ENCODE results near the gene FAM168A. TPM values are rescaled to one million over a fixed set of nuclear protein-coding genes. Genes with fewer than 3 reads are reported as not detected.
A peak's percentile ranks its signal among the peaks of the same experiment; 100 is the strongest.

Gene FAM168A
- total RNA-seq, 1 experiment from 2014 or later = 25.9 TPM

DNA sequence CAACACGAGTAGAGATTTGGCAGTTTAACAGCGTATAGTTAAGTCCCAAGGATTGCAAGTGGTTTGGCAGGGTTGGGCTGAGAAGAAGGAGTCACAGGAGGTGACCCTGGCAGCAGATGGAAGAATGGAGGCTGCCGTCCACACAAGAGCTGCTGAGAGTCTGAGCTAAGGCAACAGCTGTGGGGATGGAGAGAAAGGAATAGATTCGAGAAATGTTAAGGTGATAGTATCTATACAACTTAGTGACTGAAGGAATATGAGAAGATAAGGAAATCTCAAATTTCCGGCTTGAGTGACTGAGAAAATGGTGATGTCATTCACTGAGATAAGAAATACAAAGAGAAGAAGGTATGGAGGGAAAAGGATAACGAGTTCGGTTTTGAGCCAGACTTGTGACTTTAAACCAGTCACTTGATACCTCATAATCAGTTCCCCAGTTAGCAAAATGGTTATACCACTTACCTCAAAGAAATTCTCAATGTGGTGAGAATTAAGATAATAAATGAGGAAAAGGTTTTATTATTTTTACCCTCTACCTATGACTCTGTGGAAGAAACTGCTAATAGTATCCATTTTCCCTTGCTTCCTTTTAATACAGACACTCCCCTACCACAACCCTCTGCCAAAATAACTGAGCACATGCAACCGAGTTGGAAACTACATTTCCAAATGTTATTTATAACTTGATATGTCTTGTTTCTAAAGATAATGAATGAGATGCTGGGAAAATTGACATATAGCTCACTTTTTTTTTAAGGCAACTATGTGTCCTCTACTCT lies 30.7 kb downstream of the FAM168A start:
- Mint-ChIP-seq H3K4me1 (peaks cover 38% of the 10 kb centered on the region), H3K36me3 (peaks cover 5% of the 10 kb centered on the region; the same call in 1 of the 2 replicates), H3K4me3 (no peak overlapping the region), H3K9me3 (no peaks in the 10 kb centered on the region), H3K27ac (peak overlapping the region; percentile 16; the same call in 1 of the 2 replicates), H3K27me3 (ENCODE audit: low read depth) (no peaks in the 10 kb centered on the region)
- ATAC-seq = no peak
- CTCF ChIA-PET = interaction anchor here (0.9 kb wide), 1 partner anchor 38 kb away, joined by 3 read pairs; no protein-coding TSS in a partner anchor
- POLR2A ChIA-PET = no interaction called here
- no peak for TF ChIP-seq NR2C2 (CRISPR knock-in tag; IDR thresholded peaks at IDR 0.05)
- TF ChIP-seq GRHL2 (CRISPR knock-in tag; IDR thresholded peaks at IDR 0.05; ENCODE audit: insufficient replicate concordance, severe bottlenecking) = no peak
- TF ChIP-seq, protein P1, sequence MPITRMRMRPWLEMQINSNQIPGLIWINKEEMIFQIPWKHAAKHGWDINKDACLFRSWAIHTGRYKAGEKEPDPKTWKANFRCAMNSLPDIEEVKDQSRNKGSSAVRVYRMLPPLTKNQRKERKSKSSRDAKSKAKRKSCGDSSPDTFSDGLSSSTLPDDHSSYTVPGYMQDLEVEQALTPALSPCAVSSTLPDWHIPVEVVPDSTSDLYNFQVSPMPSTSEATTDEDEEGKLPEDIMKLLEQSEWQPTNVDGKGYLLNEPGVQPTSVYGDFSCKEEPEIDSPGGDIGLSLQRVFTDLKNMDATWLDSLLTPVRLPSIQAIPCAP (CRISPR knock-in tag; IDR thresholded peaks at IDR 0.05) = no peak
- TF ChIP-seq ZNF416 (CRISPR knock-in tag; IDR thresholded peaks at IDR 0.05) = no peak
- TF ChIP-seq MYBL2 (CRISPR knock-in tag; IDR thresholded peaks at IDR 0.05) = no peak
- DNase-seq (ENCODE audit: low spot score) = no peak

DNA sequence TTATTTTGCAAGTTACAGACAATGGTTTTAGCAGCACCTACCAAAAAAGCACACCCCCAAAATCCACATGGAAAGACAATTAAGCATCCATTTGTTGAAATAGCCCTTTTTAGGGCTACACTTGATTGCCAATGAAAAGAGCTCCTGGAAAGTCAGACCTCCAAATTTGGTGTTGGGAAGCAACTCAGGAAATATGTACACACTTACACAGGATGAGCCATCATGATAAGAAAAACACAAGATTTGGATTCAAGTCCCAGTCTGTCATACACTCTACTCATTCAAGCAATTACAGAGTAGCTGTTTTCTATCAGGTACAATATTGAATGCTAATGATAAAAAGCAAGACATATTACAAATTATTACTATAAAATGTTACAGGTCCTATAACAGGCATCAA lies 31.5 kb downstream of the FAM168A start:
- ATAC-seq (no peak), DNase-seq (ENCODE audit: low spot score) (no peak)
- POLR2A ChIA-PET = no interaction called here
- no peaks in the 10 kb centered on the region for H3K27me3 Mint-ChIP-seq (ENCODE audit: low read depth)
- no peaks in the 10 kb centered on the region for H3K9me3 Mint-ChIP-seq
- no peak overlapping the region for H3K4me3 Mint-ChIP-seq
- H3K36me3 Mint-ChIP-seq = peaks cover 3% of the 10 kb centered on the region; the same call in 1 of the 2 replicates
- H3K27ac Mint-ChIP-seq = no peak overlapping the region
- TF ChIP-seq, protein P2, sequence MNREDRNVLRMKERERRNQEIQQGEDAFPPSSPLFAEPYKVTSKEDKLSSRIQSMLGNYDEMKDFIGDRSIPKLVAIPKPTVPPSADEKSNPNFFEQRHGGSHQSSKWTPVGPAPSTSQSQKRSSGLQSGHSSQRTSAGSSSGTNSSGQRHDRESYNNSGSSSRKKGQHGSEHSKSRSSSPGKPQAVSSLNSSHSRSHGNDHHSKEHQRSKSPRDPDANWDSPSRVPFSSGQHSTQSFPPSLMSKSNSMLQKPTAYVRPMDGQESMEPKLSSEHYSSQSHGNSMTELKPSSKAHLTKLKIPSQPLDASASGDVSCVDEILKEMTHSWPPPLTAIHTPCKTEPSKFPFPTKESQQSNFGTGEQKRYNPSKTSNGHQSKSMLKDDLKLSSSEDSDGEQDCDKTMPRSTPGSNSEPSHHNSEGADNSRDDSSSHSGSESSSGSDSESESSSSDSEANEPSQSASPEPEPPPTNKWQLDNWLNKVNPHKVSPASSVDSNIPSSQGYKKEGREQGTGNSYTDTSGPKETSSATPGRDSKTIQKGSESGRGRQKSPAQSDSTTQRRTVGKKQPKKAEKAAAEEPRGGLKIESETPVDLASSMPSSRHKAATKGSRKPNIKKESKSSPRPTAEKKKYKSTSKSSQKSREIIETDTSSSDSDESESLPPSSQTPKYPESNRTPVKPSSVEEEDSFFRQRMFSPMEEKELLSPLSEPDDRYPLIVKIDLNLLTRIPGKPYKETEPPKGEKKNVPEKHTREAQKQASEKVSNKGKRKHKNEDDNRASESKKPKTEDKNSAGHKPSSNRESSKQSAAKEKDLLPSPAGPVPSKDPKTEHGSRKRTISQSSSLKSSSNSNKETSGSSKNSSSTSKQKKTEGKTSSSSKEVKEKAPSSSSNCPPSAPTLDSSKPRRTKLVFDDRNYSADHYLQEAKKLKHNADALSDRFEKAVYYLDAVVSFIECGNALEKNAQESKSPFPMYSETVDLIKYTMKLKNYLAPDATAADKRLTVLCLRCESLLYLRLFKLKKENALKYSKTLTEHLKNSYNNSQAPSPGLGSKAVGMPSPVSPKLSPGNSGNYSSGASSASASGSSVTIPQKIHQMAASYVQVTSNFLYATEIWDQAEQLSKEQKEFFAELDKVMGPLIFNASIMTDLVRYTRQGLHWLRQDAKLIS (CRISPR knock-in tag; IDR thresholded peaks at IDR 0.05; ENCODE audit: borderline replicate concordance) = no peak
- TF ChIP-seq NFE2L1 (CRISPR knock-in tag; IDR thresholded peaks at IDR 0.05) (no peak), TCF7 (CRISPR knock-in tag; IDR thresholded peaks at IDR 0.05; ENCODE audit: low read depth) (no peak), CBFB (CRISPR knock-in tag; IDR thresholded peaks at IDR 0.05; ENCODE audit: low read depth) (no peak), CREB1 (CRISPR knock-in tag; IDR thresholded peaks at IDR 0.05) (no peak), OVOL2 (CRISPR knock-in tag; IDR thresholded peaks at IDR 0.05; ENCODE audit: borderline replicate concordance) (no peak), PRRX2 (CRISPR knock-in tag; IDR thresholded peaks at IDR 0.05) (no peak), RORB (CRISPR knock-in tag; IDR thresholded peaks at IDR 0.05) (no peak), SMAD3 (CRISPR knock-in tag; IDR thresholded peaks at IDR 0.05; ENCODE audit: borderline replicate concordance) (no peak)
- TF ChIP-seq, protein P3, sequence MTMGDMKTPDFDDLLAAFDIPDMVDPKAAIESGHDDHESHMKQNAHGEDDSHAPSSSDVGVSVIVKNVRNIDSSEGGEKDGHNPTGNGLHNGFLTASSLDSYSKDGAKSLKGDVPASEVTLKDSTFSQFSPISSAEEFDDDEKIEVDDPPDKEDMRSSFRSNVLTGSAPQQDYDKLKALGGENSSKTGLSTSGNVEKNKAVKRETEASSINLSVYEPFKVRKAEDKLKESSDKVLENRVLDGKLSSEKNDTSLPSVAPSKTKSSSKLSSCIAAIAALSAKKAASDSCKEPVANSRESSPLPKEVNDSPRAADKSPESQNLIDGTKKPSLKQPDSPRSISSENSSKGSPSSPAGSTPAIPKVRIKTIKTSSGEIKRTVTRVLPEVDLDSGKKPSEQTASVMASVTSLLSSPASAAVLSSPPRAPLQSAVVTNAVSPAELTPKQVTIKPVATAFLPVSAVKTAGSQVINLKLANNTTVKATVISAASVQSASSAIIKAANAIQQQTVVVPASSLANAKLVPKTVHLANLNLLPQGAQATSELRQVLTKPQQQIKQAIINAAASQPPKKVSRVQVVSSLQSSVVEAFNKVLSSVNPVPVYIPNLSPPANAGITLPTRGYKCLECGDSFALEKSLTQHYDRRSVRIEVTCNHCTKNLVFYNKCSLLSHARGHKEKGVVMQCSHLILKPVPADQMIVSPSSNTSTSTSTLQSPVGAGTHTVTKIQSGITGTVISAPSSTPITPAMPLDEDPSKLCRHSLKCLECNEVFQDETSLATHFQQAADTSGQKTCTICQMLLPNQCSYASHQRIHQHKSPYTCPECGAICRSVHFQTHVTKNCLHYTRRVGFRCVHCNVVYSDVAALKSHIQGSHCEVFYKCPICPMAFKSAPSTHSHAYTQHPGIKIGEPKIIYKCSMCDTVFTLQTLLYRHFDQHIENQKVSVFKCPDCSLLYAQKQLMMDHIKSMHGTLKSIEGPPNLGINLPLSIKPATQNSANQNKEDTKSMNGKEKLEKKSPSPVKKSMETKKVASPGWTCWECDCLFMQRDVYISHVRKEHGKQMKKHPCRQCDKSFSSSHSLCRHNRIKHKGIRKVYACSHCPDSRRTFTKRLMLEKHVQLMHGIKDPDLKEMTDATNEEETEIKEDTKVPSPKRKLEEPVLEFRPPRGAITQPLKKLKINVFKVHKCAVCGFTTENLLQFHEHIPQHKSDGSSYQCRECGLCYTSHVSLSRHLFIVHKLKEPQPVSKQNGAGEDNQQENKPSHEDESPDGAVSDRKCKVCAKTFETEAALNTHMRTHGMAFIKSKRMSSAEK (CRISPR knock-in tag; IDR thresholded peaks at IDR 0.05; ENCODE audit: borderline replicate concordance) = no peak
- CTCF ChIA-PET = interaction anchor here (2.4 to 3.3 kb wide), 2 partner anchors 88 to 94 kb away, joined by 9 to 11 read pairs; no protein-coding TSS in a partner anchor
- H3K4me1 Mint-ChIP-seq = peaks cover 38% of the 10 kb centered on the region
